ENCODE results near the gene DDX1. TPM values are rescaled to one million over a fixed set of nuclear protein-coding genes. Genes with fewer than 3 reads are reported as not detected.

DDX1 gene
- total RNA-seq, 4 donors from 2014 or later: 23.8 to 93.1 (median 56.6) TPM

GRCh38 chr2:15666861-15667808, 75.5 kb downstream of the DDX1 start:
- no peaks in the 10 kb centered on the region for H3K4me1 ChIP-seq
- H3K27ac ChIP-seq: no peak overlapping the region
- H3K4me3 ChIP-seq: no peak overlapping the region
- intact Hi-C loops (cut with DNase I; ENCODE audit: low total_unique reads): no loop called here
- no peak for DNase-seq
- no peaks in the 10 kb centered on the region for H3K36me3 ChIP-seq
- H3K9me3 ChIP-seq: no peaks in the 10 kb centered on the region
- TF ChIP-seq POLR2A (IDR thresholded peaks at IDR 0.05): no peak
- TF ChIP-seq, protein P1, sequence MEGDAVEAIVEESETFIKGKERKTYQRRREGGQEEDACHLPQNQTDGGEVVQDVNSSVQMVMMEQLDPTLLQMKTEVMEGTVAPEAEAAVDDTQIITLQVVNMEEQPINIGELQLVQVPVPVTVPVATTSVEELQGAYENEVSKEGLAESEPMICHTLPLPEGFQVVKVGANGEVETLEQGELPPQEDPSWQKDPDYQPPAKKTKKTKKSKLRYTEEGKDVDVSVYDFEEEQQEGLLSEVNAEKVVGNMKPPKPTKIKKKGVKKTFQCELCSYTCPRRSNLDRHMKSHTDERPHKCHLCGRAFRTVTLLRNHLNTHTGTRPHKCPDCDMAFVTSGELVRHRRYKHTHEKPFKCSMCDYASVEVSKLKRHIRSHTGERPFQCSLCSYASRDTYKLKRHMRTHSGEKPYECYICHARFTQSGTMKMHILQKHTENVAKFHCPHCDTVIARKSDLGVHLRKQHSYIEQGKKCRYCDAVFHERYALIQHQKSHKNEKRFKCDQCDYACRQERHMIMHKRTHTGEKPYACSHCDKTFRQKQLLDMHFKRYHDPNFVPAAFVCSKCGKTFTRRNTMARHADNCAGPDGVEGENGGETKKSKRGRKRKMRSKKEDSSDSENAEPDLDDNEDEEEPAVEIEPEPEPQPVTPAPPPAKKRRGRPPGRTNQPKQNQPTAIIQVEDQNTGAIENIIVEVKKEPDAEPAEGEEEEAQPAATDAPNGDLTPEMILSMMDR (IDR thresholded peaks at IDR 0.05): no peak
- no peaks in the 10 kb centered on the region for H3K27me3 ChIP-seq

- Histone ChIP-seq H3K9me3 (no peaks in the 10 kb centered on the region), H3K4me1 (no peaks in the 10 kb centered on the region), H3K27ac (no peak overlapping the region), H3K27me3 (no peaks in the 10 kb centered on the region), H3K4me3 (no peak overlapping the region), H3K36me3 (no peaks in the 10 kb centered on the region)
- DNase-seq: no peak
- TF ChIP-seq POLR2A (IDR thresholded peaks at IDR 0.05): no peak
- TF ChIP-seq, protein P1 (IDR thresholded peaks at IDR 0.05): no peak
- intact Hi-C loops (cut with DNase I; ENCODE audit: low total_unique reads): no loop called here
Observed at GRCh38 chr2:15667809-15668556, 76.3 kb downstream of the DDX1 start.

GRCh38 chr2:15668611-15669305, 77.1 kb downstream of the DDX1 start:
- no peak overlapping the region for H3K27ac ChIP-seq
- DNase-seq: no peak
- intact Hi-C loops (cut with DNase I; ENCODE audit: low total_unique reads): no loop called here

GRCh38 chr2:15669375-15669910, 77.8 kb downstream of the DDX1 start:
- H3K4me1 ChIP-seq: no peaks in the 10 kb centered on the region
- H3K36me3 ChIP-seq: no peaks in the 10 kb centered on the region
- no peak for DNase-seq
- H3K27me3 ChIP-seq: no peaks in the 10 kb centered on the region
- TF ChIP-seq, protein P1 (IDR thresholded peaks at IDR 0.05): no peak
- no peak for TF ChIP-seq POLR2A (IDR thresholded peaks at IDR 0.05)
- H3K27ac ChIP-seq: no peak overlapping the region
- intact Hi-C loops (cut with DNase I; ENCODE audit: low total_unique reads): no loop called here
- H3K4me3 ChIP-seq: no peak overlapping the region
- H3K9me3 ChIP-seq: no peaks in the 10 kb centered on the region

More at GRCh38 chr2:15668611-15669305, 77.1 kb downstream of the DDX1 start:
- Histone ChIP-seq H3K36me3 (no peaks in the 10 kb centered on the region), H3K9me3 (no peaks in the 10 kb centered on the region), H3K27me3 (no peaks in the 10 kb centered on the region), H3K4me1 (no peaks in the 10 kb centered on the region), H3K4me3 (no peak overlapping the region)
- TF ChIP-seq POLR2A (IDR thresholded peaks at IDR 0.05): no peak
- TF ChIP-seq, protein P1 (IDR thresholded peaks at IDR 0.05): no peak

All from uterus (tissue), 4 donors.